Activated CD4-positive, alpha-beta T cell treated with anti-CD3 and anti-CD28 coated beads, Interleukin-10, Interleukin-2, amounts not matched to agents 100 ng/mL and 50 ng/mL, durations not matched to agents 16 hours and 8 hours (primary cell): Measurements from ENCODE around the gene ATP5MK.
"Not testable (repeated sequence)": the region's sequence is repeated elsewhere in the genome, so short reads cannot be mapped to it uniquely, and the experiment has no call there.

Experiments
- DNase-seq: peaks from one replicate; pipeline ENCODE4 v3.0.0-alpha.2; 2020

Gene ATP5MK, protein sequence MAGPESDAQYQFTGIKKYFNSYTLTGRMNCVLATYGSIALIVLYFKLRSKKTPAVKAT

DNA sequence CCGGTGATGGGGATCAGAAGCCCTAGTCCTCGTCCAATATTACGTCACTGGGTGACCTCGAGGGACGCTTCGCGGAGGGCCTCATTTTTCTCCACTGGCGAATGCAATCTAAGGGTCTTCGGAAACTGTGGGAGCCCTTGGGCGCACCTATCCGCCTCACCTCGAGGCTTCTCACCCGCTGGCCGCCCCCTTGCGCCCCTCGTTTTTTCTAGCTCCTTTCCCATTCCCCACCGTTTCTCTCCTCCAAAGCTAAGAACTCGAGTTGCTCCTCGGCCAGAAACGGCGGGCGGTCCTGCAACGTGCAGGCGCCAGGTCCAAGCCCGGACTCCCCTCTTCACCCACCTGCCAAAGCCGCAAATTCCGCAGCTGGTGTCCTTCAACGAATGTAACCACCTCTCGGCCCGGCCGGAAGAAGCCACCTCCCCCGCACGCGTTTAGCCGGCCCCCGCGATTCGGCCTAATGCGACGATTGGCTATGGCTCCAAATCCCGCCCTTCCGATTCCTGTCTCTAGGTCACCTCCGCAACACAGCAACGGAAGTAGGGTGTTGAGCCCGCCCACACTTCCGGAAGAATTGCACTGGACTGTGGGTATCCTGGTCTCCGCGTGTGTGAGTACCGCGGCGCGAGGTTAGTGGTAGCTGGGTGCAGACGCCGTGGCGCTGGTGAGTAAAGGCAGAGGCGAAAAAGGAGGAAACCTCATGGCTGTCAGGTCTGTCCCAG lies at the start of gene ATP5MK, which contains the start of gene PDCD11:
TSS of gene ATP5MK (minus strand) at position 409 of the 722 bp plus-strand sequence. CDS start 4,018 bp downstream, outside the sequence.
TSS of gene PDCD11 (plus strand) at position 560 of the 722 bp plus-strand sequence. CDS start 1,801 bp downstream, outside the sequence.
- peak; percentile 99 for DNase-seq

DNA sequence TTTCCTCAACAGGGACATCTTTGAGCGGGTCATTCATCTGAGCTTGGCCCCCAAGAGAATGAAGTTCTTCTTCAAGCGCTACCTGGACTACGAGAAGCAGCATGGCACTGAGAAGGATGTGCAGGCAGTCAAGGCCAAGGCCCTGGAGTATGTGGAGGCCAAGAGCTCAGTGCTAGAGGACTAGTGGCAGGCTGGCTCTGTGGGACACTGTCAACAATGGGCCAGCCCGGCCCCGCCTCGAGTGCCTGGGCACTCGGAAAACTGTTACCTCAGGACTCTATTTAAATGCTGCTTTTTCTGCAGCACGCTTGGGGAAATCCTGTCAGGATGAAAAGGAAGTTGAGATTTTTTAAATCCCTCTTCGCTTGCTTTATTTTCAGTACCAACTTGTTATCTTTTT lies 49.1 kb upstream of the ATP5MK start:
- DNase-seq, result no peak

DNA sequence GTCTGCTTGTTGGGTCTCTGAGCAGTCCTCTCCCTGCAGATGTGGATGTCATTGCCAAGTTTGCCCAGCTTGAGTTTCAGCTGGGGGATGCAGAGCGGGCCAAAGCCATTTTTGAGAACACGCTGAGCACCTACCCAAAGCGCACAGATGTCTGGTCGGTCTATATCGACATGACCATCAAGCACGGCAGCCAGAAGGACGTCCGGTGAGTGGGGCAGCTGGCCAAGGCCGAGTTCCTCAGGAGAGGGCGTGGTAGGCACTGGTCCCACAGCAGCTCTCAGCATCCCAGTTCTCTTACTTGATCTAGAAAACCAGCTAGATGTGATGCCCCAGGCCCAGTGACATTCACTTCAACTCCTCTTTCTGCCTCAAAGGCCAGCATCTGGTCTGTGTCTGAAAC lies 48.2 kb upstream of the ATP5MK start:
- DNase-seq, result no peak

DNA sequence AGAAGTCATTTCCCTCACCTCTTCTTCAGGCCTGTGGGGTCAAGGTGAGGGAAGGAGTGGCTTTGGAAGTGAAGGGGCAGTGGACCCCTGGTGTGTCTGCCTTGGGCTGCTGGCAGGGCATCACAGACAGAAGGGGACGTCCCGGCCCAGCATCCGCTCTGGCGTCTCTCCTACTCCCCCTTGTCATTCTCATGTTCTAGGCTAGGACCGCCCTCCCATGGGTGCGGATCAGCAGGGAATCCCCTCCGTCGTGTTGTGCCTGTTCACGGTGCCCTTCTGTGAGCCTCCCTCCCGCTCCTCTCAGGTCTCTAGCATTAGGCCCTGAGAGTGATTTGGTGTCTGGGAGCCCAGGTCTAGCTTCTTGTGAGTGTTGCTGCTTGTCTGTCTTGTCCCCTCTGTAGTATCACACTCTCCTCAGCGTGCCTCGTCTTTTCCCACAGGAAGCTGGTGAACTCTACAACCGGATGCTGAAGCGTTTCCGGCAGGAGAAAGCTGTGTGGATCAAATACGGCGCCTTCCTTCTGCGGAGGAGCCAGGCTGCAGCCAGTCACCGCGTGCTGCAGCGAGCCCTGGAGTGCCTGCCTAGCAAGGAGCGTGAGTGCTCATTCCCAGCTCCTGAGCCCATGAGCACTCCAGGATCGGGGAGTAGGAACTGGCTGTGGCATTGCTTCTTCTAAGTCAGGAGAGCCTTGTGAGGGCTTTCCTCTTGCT lies 47.4 kb upstream of the ATP5MK start:
- DNase-seq, result no peak

DNA sequence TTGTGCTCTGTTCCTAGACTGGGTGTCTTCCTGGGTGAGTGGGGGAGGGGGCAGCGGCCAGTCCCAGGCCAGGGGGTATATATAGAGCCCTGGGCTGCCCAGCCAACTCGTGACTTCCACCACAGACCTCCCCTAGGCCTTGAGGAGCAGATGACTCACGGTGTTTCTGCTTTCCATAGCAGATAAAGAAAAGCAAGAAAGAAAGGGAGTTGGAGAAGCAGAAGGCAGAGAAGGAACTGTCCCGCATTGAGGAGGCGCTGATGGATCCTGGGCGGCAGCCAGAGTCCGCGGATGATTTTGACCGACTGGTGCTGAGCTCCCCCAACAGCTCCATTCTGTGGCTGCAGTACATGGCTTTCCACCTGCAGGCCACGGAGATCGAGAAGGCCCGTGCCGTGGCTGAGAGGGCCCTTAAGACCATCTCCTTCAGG lies 45.8 kb upstream of the ATP5MK start:
- no peak for DNase-seq

DNA sequence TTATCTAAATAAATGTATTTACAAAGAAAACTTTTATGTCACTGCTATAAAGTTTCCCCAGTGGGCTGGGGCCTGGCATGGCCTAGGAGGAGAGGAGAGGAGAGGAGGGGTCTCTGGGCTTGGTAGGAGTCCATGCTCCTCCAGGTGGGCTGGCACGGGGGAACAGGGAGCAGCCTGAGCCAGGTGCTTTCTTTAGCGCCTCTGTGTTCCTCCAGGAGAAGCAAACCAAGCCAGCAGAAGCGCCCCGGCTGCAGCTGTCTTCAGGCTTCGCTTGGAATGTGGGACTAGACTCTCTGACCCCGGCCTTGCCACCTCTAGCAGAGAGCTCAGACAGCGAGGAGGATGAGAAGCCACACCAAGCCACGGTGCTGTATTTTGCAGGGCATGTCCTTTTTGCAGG lies 45.3 kb upstream of the ATP5MK start:
- DNase-seq, result no peak

DNA sequence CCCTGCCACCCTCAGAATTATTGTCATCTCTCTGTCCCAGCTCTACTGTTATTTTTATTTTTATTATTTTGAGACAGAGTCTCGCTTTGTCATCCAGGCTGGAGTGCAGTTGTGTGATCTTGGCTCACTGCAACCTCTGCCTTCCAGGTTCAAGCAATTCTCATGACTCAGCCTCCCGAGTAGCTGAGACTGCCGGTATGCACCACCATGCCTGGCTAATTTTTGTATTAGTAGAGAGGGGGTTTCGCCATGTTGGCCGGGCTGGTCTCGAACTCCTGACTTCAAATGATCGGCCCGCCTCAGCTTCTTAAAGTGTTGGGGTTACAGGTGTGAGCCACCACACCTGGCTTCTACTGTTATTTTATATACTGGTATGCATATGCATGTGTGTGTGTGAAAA lies 44.9 kb upstream of the ATP5MK start:
- DNase-seq, result no peak

DNA sequence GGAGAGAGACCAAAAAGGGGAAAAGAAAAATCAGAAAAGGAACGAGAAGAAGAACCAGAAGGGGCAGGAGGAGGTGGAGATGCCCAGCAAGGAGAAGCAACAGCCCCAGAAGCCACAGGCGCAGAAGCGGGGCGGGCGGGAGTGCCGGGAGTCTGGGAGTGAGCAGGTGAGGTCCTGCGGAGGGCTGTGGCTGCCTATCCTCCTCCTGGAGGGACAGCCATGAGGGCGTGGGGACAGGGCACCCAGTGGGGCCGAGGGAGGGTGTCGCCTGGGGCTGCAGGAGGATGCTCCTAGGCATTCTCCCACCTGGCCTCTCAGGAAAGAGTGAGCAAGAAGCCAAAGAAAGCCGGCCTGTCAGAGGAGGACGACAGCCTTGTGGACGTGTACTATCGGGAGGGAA lies 44.1 kb upstream of the ATP5MK start:
- no peak for DNase-seq

DNA sequence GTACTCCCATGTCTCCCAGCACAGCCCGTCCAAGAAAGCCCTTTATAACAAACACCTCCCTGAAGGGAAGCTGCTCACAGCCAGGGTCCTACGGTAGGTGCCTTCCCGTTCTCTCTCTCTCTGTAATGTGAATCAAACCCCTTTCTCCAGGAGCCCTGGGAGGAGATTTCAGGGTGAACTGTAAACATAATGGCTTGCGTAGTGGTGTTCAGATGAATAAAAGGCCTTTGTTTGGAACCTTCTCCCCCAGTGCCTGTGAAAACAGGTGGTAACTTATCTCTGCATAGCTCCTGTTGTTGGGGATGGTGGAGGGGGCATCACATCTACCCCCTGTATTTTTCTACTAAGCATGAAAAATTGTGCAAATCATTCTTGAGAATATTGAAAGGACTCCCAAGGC lies 43.5 kb upstream of the ATP5MK start:
- no peak for DNase-seq

DNA sequence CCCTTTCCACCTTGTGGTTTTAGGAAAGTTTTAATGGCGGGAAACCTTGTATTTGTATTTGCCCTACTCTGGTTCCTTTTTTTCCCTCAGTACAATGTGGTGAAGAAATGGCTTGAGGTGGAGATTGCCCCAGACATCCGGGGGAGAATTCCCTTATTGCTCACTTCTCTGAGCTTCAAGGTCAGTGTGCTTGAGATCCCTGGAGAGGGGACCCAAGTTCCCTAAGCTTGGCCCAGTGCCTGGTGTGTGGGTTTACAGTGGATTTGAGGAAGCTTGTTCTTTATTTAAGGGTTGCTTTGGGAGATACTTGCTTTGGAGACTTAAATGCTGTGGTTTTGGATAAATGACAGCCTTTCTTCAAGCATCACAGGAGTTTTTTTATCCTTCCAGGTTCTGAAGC lies 37.6 kb upstream of the ATP5MK start:
- DNase-seq, result no peak

DNA sequence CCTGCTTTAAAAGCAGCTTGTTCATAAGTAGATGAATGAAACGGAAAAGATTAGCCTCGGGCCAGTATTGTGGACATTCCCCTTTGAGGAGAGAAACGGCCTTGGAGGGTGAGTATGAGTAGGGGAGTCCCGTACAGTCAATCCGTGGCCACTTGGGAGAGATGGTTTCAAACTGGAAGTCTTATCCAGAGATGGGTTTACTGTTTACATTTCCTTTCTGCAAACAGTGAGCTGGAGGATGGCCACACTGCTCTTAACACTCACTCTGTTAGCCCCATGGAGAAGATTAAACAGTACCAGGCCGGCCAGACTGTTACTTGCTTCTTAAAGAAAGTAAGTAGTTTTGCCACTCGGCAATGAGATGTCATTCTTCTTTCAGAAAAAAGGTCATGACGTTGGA lies 35.6 kb upstream of the ATP5MK start:
- DNase-seq, result no peak

DNA sequence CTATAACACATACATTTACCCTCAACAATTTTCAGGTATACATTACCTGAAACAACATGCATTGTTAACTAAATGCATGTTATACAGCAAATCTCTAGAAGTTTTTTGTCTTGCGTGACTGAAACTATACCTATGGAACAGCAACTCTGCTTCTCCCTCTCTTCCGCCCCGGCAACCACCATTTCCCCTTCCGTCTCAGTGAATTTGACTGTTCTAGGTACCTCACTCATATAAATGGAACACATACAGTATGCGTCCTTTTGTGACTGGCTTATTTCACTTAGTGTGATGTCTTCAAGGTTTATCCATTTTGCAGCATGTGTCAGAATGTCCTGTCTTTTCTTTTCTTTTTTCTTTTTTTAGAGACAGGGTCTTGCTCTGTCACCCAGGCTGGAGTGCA lies 33.4 kb upstream of the ATP5MK start:
- peak; percentile 42 for DNase-seq

DNA sequence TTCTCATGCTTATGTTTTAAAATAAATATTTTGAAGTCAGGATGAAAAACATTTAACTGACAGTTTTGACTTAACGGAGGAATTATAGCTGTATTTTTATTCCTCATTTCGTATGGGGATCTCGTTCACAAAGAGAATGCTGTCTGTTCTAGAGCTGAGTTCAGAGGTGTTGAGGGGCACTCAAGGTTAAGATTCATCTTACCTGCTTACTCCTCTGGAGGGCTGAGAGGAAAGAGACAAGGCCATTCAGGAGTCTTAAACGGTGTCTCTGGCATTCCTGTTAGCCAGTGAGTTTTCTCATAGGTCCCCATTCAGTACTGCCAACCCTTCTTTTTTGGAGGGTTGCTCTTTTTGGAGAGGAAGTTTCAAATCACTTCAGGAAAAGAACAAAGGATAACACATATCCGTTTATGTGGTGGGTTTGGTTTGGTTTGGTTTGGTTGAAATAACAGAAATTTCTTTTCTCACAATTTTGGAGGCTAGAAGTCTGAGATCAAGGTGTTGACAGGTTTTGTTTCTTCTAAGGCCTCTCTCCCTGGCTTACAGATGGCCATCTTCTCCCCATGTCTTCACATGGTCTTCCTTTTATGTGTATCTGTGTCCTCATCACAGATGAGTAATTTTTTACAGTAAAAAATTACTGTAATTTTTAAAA lies 32.8 kb upstream of the ATP5MK start:
- no peak for DNase-seq

DNA sequence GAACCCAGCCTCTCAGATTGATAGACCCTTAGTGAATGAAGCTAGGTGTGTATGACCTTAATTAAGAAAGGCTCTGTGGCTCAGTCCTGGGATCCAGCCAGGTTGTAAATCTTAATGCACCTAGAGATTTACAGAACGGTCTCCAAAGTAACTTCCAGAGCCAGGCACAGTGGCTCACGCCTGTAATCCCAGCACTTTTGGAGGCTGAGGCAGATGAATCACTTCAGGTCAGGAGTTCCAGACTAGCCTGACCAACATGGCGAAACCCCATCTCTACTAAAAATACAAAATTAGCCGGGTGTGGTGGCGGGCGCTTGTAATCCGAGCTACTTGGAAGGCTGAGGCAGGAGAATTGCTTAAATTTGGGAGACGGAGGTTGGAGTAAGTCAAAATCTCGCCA lies 31.6 kb upstream of the ATP5MK start:
- DNase-seq, result no peak

DNA sequence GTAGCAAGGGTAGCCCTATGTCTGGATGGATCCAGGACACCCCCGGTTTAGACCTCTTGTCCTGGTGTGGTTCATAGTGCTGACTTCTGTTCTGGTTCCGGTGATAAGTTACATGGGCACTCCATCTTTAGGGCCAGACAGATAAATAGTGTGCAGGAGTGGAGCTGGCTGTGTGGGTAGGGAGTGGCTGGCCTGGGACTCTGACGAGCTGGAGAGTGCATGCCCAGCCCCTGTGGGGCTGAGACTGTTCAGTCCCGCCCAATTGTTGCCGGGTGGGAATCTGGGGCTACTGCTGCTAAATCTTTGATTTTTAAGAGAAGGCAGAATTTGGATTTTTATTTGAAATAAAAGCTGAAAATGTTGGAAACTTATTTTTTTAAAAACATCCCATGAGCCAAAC lies 27.5 kb upstream of the ATP5MK start:
- DNase-seq, result no peak

DNA sequence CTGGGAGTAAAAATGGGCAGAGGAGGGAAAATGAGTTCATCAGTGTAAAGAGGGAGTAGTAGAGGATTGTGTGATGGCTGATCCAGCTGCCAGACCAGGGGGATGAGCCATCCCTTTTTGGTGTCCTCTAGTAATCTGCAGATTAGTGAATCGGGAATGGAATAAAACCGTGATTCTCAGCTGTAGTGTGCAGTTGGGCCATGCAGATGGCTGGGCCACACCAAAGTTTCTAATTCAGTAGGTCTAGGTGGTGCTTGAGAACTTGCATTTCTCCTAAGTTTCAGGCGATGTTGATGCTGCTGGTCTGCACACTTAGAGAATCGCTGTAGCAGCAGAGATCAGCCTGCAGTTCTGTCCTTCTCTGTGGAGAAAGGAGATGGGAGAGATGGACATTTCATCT lies 22.8 kb upstream of the ATP5MK start:
- DNase-seq, result no peak

DNA sequence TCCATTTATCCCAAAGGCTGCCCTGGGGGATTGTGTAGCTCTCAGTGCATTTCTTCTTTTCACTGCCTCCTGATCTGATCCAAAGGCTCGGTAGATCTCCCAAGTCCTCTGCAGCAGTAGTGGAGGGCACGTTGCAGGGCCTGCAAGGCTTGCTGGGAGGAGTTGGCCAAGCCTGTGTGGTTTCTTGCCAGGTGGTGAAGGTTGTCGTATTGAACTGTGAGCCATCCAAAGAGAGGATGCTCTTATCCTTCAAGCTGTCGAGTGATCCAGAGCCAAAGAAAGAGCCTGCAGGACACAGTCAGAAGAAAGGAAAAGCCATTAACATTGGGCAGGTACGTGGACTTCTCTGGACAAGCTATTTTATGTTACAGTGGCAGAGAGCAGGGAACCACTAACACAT lies 21.3 kb upstream of the ATP5MK start:
- no peak for DNase-seq

DNA sequence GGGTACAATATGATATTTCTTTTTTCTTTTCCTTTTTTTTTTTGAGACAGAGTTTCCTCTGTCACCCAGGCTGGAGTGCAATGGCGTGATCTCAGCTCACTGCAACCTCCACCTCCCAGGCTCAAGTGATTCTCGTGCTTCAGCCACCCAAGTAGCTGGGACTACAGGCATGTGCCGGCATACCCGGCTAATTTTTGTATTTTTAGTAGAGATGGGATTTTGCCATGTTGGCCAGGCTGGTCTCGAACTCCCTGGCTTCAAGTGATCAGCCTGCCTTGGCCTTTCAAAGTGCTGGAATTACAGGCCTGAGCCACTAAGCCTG lies 20.8 kb upstream of the ATP5MK start:
- DNase-seq, result not testable (repeated sequence)

DNA sequence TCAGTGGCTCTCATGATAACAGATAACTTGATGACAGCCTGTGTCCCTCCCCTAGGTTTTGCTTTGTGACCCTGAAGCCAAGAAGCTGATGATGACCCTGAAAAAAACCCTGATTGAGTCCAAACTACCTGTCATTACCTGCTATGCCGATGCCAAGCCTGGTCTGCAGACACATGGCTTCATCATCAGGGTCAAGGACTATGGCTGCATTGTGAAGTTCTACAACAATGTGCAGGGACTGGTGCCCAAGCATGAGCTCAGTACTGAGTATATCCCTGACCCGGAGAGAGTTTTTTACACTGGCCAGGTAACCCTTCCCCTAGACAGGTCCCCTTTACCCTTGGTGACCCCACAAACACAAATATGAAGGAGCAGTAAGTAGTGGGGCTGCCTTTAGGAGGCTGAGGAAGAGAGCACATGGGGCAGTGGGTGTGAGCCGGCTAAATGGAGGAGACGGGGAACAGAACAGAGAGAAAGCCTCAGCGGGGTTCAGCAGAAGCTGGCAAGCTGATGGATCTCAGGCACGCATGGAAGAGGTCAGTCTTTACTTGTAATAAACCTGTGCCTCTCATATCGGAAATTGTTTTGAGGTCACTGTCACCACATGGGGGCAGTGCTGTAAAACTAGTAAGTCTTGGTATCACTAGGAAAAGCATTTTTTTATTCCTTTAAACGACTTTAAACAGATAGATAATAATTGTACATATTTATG lies 20.3 kb upstream of the ATP5MK start:
- DNase-seq, result peak; percentile 49

DNA sequence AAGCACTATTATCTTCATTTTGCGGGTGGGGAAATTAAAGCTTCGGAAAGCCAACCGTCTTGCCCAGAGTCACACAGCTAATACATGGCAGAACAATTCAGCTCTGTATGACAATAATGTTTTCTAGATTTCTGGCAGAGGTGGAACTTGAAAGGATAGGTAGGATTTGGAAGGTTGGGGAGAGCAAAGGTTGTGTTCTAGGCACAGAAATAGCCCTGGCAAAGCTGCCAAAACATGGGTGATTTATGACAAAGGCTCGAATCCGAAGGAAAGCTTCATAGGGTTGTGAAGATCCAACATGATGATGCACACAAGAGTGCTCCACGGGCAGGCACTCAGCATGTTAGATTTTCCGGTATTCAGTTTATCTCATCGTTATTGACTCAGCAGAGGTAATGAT lies 19.3 kb upstream of the ATP5MK start:
- DNase-seq, result no peak

DNA sequence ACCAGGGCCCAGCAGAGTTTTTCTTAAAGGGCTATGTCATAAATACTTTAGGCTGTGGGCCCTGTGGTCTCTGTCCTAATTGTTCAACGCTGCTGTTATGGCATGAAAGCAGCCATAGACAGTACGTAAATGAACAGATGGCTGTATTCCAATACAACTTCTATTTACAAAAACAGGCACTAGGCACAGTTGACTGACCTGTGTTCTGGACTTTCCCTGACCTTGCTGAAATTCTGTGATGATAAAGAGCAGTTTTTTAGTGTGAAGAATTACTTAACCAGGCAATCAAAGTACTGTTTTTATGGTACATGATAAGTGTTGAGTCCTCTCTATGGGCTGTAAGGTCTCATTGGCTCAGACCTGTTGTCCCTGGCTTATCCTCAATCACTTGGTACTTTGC lies 17.3 kb upstream of the ATP5MK start:
- no peak for DNase-seq

DNA sequence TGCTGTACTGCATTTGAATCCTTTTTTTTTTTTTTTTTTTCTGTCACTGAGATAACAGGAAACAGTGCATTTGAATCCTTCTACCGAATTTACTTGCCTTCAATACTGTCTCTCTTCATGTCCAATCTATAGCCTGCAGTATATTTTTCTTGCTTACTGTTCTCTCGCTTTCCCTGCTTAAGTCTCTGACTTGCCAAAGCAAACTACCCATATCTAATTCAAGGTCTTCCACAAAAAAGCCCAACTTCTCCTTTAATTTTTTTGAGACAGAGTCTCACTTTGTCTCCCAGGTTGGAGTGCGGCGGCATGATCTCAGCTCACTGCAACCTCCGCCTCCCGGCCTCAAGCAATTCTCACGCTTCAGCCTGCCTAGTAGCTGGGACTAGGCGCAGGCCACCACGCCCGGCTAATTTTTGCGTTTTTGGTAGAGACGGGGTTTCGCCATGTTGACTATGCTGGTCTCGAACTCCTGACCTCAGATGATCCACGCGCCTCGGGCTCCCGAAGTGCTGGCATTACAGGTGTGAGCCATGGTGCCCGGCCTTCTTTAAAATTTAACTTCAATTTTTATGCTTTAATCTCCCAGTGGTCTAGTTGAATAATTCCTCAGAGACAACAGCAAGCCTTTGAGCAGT lies 1.0 kb upstream of the ATP5MK start:
- no peak for DNase-seq

DNA sequence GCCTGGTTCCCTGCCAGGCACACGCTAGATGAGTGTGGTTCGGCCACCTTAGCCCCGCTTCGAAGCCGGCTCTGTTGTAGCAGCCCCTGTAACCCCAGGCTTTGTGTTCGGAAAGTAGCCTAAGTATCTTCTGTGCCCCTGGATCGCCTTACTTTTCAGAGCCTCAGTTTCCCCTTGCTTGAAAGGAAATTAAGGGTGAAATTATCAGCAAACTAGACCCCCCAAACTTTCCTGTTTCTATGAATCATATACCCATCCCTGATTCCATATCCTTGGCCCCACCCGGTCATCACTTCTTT lies 463 bp upstream of the ATP5MK start:
- DNase-seq, result peak; percentile 4
